HG03432 (cell line): ENCODE measurements around the gene MAL.
A peak's percentile ranks its signal among the peaks of the same experiment; 100 is the strongest.
"Not testable (repeated sequence)": the region's sequence is repeated elsewhere in the genome, so short reads cannot be mapped to it uniquely, and the experiment has no call there.

Source experiments
- ATAC-seq: cut with Tn5 transposase; IDR thresholded peaks from one replicate; pipeline ENCODE4 v1.9.1; 2021; ENCODE audit warnings: mild to moderate bottlenecking, moderate library complexity; ENCODE audit not compliant: unreplicated experiment

MAL gene

GRCh38 chr2:95031726-95032116 is 6.2 kb downstream of the MAL start:
- ATAC-seq = no peak

GRCh38 chr2:95032341-95032740 is 6.8 kb downstream of the MAL start:
- ATAC-seq = no peak

DNA sequence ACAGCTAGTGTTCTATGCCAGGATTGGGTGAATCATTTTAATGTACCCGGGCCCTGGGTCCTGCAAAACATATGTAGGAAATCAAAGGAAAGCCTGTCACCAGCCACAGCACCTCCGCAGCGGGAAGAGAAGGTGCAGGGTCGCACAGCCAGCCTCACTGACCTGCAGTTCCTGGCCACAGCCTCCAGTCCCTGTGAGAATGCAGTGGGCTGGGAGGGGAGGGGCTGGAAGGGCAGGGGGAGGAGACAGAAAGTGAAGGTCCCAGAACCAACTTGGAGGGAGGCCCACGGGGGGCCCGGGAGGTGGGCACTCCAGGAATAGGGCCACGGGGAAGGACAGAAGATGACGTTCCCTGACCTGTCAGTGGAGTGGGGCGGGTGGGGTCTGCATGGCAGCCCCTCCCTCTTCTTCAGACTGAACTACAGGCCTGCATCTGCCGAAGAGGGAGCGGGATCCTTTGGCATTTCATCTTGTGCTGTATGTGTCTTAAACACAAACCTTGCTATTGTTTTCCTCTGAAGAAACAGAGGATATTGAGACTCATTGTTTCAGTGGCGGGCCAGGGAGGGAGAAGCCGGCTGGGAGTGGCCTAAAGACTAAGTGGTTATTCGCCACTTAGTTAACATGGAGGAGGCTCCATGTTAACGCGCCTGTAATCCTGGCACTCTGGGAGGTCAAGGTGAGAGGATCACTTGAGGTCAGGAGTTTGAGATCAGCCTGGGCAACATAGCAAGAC is 7.5 kb downstream of the MAL start:
- no peak for ATAC-seq

DNA sequence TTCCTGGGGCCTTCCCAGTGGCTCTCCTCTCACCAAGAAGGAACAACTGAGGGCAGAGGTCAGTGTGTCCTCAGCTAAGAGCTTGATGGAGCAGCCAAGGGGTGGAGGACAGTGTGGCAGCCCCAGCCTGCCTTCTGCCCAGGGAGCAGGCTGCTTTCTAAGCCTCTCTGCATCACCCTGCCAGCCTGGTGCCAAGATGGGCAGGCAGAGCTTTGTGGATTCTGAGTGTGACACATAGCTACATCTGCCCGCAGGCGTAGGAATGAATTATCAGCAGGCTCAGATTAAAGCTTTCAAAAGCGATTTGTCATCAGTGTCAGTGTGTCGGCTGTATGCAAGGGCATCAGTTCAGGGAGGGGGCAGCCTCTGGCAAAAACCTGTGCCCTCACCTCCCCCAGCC is 8.7 kb downstream of the MAL start:
- ATAC-seq = no peak

- no peak for ATAC-seq
Measured at GRCh38 chr2:95034818-95035217, 9.3 kb downstream of the MAL start.

- no peak for ATAC-seq
Measured at GRCh38 chr2:95036596-95037383, 11.3 kb downstream of the MAL start.

GRCh38 chr2:95037384-95037839 is 11.9 kb downstream of the MAL start:
- no peak for ATAC-seq

- ATAC-seq = not testable (repeated sequence)
Measured at GRCh38 chr2:95037841-95038585, 12.5 kb downstream of the MAL start.

GRCh38 chr2:95038635-95039298 is 13.3 kb downstream of the MAL start:
- no peak for ATAC-seq

DNA sequence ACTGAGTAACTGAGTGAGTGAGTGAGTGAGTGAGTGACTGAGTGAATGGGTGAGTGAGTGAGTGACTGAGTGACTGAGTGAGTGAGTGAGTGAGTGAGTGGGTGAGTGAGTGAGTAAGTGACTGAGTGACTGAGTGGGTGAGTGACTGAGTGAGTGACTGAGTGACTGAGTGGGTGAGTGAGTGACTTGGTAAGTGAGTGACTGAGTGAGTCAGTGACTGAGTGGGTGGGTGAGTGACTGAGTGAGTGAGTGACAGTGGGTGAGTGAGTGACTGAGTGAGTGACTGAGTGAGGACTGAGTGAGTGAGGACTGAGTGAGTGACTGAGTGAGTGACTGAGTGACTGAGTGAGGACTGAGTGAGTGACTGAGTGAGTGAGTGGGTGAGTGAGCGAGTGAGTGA is 13.9 kb downstream of the MAL start:
- ATAC-seq = no peak

- ATAC-seq = no peak
Measured at GRCh38 chr2:95039978-95040377, 14.5 kb downstream of the MAL start.

DNA sequence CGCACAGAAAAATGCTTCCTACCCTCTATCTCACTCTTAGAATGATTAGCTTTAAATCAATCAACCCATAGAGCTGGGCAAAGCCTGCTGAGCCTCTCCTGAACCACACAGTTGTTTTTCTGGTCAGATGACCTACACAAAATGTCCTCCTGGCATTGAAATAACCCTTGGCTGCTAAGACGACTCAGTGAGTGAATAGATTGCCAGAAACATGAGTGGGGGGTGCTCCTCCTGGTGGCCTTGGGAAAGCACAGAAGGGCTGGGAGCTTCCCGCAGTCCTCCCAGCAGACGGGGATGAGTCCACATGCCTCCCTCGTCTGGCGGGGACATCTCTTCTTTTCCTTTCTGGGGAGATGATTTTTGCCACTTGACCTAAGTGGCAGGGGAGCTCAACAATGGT is 14.9 kb downstream of the MAL start:
- ATAC-seq = no peak

GRCh38 chr2:95041060-95041823 is 15.7 kb downstream of the MAL start:
- ATAC-seq = peak; percentile 48

DNA sequence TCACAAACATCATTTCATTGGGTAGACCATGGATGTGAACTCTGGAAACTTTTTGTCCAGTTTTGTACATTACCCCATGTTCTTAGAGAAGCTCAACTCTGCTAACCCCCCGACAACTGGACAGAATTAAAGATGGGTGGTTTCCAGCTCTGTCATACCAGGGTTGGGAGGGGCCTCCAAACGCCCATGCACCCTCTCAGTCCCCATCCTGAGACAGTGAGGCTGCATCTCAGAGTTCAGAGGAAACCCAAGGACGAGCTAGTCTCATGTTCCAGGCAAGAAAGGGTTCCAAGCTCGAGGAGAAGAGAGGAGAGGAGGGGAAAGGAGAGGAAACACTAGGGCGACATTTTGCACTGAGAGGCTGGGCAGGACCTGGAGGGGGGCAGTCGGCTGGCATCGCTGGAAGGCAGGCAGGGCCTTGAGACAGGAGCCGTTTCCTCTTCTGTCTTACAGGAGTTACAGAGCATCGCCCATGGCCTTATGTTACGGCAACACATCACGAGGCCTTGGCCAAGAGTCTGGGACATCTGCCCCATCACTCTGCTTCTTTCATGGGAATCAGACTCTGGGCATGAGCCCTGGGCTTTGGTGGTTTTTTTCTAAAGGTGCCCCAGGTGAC is 16.4 kb downstream of the MAL start:
- peak; percentile 30 for ATAC-seq

DNA sequence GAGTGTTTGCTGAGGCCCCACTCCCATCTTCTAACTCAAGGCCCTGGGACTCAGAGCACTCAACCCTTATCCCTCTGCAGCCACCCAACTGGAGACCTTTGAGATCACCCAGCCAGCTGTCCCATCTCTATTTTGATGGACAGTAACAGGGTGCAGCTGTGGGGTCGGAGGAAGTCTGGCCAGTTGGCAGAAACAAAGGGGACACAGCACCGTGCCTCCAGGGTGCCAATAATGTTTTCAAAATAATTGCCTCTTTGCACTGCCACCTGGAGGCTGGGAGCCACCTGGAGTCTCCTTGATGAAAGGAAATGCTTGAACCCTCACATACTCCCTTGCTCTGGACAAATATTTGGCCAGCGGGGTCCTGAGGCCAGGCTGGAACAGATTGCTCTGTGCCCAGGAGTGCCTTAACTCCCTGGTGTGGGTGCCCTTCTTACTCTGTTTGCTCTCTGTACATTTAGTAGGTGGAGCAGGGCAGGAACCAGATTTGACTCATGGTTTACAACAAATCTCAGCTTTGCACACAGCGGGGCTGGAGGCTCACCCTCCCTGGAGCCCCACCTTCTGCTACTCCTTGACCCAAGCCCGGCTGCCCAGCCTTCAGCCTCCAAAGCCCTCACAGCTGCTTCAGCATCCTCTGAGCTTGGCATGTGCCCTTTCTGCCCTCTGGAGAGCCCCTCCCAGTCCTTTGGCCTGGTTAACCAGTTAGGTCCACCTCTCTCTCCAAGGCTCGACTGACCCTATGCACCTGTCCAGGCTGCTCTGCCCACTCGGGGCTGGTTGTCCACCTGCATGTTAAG is 17.2 kb downstream of the MAL start:
- peak; percentile 28 for ATAC-seq

DNA sequence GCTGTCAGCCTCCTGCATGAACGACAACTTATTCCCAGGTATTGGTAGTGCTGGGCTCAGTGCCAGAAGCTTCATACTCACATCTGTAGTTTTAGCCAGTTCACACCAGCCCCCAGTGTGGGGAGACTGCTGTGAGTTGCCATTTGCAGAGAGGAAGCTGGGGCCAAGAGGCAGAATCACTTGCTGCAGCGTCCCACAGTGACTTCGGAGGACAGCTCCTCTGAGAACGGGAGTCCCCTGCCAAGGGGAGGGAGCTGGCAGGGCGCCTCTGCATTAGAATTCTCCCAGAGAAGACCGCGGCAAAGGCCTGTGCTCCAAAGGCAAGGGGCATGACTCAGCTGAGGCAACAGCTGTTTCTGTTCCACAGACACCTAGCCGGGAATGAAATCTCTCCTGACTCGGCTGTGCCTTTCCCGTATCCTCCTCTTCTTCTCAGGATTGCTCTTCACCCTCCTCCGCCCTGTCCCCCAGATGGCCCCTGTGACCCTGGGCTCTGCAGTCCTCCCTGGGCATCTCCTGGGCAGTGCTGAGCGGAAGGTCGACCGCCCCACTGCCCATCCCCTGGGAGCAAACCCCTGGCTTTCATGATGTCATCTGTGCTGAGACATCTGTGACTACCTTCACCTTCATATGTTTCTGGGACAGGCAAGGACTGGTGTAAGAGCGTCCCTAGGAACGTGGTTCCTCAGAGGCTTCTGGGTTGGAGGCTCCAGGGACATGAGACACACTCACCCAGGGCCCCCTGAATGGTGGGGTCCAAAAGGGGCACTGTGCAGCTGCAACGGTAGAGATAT is 18.0 kb downstream of the MAL start:
- ATAC-seq = peak; percentile 61

GRCh38 chr2:95044601-95045000 is 19.1 kb downstream of the MAL start:
- no peak for ATAC-seq

DNA sequence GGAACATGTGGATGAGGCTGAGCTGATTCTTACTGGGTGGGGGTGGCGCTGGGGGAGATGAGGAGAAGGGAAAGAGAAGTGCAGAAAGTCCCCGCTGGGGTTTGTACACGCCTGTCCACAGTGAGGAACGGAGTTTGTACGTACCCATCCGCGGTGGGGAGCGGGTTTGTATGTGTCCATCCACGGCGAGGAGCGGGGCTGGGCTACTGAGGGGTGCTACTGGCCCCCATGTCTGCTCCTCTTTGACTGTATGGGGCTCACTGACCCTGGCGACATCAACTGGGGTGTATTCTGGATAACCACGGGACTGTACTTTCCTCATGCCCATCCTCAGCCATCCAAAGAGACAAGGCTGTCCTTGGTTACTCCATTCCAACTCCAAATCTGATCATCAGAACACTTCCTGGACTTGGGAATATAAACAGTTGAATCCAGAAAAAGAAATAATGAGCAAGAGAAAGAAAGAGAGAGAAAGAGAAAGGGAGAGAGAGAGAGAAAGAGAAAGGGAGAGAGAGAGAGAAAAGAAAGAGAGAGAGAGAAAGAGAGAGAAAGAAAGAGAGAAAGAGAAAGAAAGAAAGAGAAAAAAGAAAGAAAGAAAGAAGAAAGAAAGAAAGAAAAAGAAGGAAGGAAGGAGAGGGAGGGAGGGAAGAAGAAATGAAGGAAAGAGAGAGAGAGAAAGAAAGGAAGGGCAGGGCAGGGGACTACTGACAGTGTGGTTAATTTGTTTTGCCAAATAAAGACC is 21.0 kb downstream of the MAL start:
- no peak for ATAC-seq
